NOMO-1 (cell line): ENCODE data around the gene FBL.
"Not testable (repeated sequence)": the region's sequence is repeated elsewhere in the genome, so short reads cannot be mapped to it uniquely, and the experiment has no call there.

Experiments used
- DNase-seq, 2 experiments: peaks; one replicate each; lab custom pipeline; 2025; ENCODE audit not compliant: unreplicated experiment in 2 of 2; lab: John Stamatoyannopoulos, UW

FBL gene

GRCh38 chr19:39845933-39846677 is at the start of gene FBL:
Gene FBL, minus strand, starts transcription at chr19:39846379. Its CDS starts 79 bp downstream, at chr19:39846300.
- DNase-seq, result peak; percentile 83 to 90

GRCh38 chr19:39895096-39895495 is 48.9 kb upstream of the FBL start:
- not testable (repeated sequence) for DNase-seq

DNA sequence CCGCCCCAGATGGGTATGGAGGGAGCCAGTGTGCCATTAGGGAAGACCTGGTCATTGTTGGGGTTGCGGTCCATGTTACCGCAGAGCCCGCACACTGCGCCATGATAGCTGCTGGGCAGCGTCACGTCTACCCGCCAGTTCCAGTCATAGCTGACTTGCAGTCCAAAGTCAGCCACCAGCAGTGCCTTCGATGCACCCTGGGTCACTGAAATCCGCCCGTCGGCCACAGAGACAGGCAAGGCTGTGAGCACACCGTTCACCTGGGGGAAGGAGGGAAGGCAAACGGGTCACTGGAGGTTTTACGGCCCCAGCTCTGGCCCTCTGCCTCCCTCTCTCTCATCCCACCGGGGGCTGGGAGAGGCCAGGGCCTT is 48.0 kb upstream of the FBL start:
- DNase-seq, result not testable (repeated sequence)

GRCh38 chr19:39893366-39894235 is 47.4 kb upstream of the FBL start:
- not testable (repeated sequence) for DNase-seq

- not testable (repeated sequence) for DNase-seq
These were observed 46.3 kb upstream of the FBL start for GRCh38 chr19:39892506-39892902.

DNA sequence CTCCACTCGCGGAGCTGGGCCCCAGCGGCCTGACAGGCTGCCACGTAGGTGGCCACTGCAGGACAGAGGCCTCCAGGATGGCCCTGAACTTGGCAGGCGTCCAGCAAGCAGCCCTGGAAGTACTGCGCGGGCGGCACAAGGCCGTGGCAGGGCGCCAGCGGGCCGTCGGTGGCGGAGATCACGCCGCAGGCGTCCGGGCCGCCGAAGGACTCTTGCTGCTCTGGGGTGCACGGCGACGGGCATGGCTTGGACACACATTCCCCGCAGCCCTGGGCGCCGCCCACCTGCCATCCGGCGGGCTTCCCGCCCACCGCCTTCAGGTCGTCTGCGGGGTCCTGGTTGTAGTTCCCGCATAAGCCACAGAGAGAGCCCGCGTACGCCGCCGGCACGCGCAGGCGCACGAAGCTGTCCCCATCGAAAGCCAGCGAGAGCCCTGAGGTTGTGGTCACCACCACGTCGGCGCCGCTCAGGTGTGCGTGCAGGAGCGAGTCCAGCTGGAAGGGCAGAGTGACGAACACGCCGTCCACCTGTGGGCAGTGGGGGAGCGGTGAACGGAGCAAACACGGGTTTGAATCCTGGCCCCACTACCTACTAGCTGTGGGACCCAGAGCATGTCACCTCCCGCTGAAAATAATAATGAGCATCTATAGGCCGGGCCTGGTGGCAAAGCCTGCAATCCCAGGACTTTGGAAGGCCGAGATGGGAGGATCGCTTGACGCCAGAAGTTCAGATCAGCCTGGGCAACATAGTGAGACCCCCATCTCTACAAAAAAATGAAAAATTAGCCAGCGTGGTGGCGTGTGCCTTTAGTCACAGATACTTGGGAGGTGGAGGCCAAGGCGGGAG is 45.7 kb upstream of the FBL start:
- DNase-seq, result not testable (repeated sequence)

GRCh38 chr19:39890755-39891551 is 44.8 kb upstream of the FBL start:
- DNase-seq, result no peak

DNA sequence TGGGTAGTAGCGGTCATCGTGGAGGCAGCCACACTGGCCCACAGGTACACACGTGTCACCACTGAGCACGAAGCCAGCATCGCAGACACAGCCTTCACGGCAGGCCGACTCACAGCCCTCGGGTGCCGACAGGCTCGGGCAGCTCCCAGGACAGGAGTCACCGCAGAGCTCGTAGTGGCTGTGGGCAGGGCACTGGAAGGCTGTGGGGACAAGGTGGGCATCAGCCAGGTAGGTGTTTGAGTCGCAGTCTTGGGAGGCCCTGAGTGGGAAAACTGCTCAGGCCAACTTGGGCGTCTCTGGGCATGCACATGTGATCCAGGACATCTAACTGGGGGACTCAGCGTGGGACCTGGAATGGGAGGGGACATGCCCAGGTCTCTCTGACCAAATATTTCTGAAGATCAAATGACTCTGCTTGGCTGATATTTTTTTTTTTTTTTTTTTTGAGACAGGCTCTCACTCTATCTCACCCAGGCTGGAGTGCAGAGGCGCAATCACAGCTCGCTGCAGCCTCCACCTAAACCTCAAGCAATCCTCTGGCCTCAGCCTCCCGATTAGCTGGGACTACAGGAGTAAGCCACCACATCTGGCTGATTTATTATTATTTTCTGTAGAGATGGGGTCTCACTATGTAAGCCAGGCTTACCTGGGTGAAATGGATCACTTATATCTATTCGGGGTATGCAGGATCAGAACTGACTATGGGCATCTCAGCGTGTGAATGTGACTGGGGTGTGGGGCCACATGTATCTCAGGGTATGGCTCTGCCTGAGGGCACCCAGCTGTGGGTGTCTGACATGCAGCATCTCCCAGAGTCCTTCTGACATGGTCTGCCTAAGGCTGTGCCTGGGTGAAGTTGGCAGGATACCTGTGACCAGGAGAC is 43.9 kb upstream of the FBL start:
- DNase-seq, result not testable (repeated sequence)

- DNase-seq, result not testable (repeated sequence)
These were observed 41.3 kb upstream of the FBL start for GRCh38 chr19:39887456-39887951.

GRCh38 chr19:39885821-39886554 is 39.8 kb upstream of the FBL start:
- DNase-seq, result not testable (repeated sequence)

DNA sequence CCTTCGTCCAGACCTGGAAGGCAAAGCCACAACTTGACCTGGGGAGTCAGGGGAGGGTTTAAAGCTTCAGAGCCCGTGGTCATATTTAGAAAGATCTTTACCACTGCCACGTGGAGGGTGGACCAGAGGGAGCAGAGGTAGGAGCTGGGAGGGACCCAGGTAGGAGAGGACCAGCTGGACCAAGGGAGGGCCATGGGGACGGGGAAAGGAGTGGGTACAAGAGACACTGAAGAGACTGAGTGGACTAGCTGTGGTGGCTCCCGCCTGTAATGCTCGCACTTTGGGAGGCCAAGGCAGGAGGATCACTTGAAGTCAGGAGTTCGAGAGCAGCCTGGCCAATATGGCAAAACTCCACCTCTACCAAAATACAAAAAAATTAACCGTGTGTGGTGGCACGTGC is 38.5 kb upstream of the FBL start:
- DNase-seq, result not testable (repeated sequence)

DNA sequence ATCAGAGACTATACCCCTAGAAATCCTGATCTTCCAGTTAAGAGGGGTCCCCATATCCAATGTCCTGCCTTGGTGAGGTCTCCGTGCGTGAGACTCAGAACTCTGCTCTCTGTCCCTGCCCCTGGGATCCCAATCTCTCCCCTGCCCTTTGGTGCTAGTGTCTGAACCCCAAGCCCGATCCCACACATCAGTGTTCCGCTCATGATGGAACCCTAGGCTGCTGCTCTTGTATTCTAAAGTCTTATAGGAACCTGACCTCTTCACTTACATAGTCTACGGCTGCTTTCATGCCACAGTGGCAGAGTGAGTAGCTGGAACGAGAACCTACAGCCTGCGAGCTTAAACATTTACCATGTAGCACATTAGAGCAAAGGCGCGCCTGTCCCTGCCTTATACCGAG is 36.5 kb upstream of the FBL start:
- DNase-seq, result not testable (repeated sequence)

DNA sequence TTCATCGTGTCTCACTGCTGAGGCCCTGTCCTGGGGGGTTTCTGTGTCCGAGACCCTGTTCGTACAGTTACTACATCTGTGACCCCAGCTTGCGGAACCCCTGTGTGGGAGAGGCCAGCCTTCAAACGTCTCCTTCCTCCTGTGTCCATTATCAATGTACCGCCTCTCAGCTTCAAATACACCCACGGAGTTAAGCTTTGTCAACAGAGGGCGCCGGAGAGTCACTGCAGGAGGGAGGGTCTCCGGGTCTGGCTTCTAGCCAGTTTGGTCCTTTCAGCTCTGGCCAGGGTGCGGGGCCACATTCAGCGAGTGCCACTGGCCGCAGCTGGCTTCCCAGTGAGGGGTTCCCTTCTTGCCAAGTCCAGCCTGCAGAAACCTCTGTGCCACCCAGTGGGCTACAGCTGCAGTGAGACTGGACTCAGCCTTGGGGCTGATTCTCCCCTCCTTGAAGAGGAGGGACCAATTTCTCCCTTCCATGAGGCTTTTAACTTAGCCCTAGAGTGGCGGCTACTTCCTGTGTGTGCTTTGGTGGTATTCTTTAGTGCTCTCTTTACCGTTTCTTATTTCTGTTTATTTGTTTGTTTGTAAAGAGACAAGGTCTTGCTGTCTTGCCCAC is 35.4 kb upstream of the FBL start:
- peak in 1 of 2 experiments; percentile 42 for DNase-seq

GRCh38 chr19:39880241-39880640 is 34.1 kb upstream of the FBL start:
- not testable (repeated sequence) for DNase-seq

- not testable (repeated sequence) for DNase-seq
These were observed 33.6 kb upstream of the FBL start for GRCh38 chr19:39879796-39880195.

DNA sequence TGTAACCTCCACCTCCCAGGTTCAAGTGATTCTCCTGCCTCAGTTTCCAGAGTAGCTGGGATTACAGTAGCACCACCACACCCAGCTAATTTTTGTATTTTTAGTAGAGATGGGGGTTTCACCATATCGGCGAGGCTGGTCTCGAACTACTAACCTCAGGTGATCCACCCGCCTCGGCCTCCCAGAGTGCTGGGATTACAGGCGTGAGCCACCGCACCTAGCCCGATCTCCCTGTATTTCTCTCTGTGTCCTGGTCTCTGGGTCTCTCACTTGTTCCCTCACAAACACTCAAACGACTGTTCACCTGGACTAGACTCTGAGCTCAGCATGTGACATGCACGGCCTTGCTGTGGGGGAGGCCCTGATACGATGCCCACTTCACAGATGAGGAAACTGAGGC is 32.7 kb upstream of the FBL start:
- DNase-seq, result not testable (repeated sequence)

DNA sequence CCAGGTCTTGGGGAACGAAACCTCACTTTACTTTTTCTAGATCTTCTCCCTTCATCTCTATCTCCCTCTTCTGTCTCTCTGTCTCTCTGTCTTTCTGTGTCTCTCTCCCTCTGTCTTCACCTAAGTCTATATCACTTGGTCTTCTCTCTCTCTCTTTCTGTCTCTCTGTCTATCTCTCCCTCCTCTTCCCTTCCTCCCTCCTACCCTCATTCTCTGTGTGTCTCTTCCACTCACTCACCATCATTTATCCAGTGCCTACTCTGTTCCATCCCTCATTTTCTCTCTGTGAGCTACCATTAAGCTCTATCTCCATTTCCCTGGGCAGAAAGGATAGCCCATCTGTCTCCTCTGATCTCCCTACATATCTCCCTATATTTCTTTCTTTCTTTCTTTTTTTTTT is 32.2 kb upstream of the FBL start:
- no peak for DNase-seq

DNA sequence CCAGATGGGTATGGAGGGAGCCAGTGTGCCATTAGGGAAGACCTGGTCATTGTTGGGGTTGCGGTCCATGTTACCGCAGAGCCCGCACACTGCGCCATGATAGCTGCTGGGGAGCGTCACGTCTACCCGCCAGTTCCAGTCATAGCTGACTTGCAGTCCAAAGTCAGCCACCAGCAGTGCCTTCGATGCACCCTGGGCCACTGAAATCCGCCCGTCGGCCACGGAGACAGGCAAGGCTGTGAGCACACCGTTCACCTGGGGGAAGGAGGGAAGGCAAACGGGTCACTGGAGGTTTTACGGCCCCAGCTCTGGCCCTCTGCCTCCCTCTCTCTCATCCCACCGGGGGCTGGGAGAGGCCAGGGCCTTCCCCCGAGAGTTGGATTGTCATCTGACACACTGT is 31.8 kb upstream of the FBL start:
- DNase-seq, result not testable (repeated sequence)
